HepG2 (cell line): ENCODE measurements around the gene LDLR. TPM values are rescaled to one million over a fixed set of nuclear protein-coding genes. Genes with fewer than 3 reads are reported as not detected.

Experiments used
- ATF7-NPFF ChIP-seq: sonication (generic); formaldehyde crosslinking; IDR thresholded peaks from 2 replicates; pipeline ENCODE4 v1.8.1; 2023; ENCODE audit warnings: mild to moderate bottlenecking, low read depth, missing genetic modification reagents, moderate library complexity
- HDAC2 ChIP-seq: sonication (generic); formaldehyde crosslinking; IDR thresholded peaks from 2 replicates; pipeline ENCODE4 v1.4.0; 2020; ENCODE audit warnings: missing genetic modification reagents
- KLF12 ChIP-seq: sonication (generic); formaldehyde crosslinking; IDR thresholded peaks from 2 replicates; pipeline ENCODE4 v1.4.0; 2020; ENCODE audit warnings: missing genetic modification reagents, borderline replicate concordance
- MNT ChIP-seq: fragments of 450-650 bp; IDR thresholded peaks from 2 replicates; pipeline ENCODE4 v1.6.1; 2016
- NFIC ChIP-seq: IDR thresholded peaks from 2 replicates; pipeline ENCODE4 v1.6.1; 2012; ENCODE audit warnings: mild to moderate bottlenecking, low read length, inconsistent platforms
- NR3C1 ChIP-seq: sonication (generic); formaldehyde crosslinking; IDR thresholded peaks from 2 replicates; pipeline ENCODE4 v1.4.0; 2020; ENCODE audit warnings: missing genetic modification reagents
- POLR2AphosphoS5 ChIP-seq: IDR thresholded peaks from 2 replicates; pipeline ENCODE4 v1.6.1; 2012; ENCODE audit warnings: low read depth, low read length
- RFXAP ChIP-seq: sonication (generic); formaldehyde crosslinking; IDR thresholded peaks from 2 replicates; pipeline ENCODE4 v1.4.0; 2020; ENCODE audit warnings: missing genetic modification reagents, borderline replicate concordance
- ZBTB21 ChIP-seq: sonication (generic); formaldehyde crosslinking; IDR thresholded peaks from 2 replicates; pipeline ENCODE4 v1.4.0; 2020; ENCODE audit warnings: missing genetic modification reagents
- ZFP37 ChIP-seq: sonication (generic); formaldehyde crosslinking; IDR thresholded peaks from 2 replicates; pipeline ENCODE4 v1.4.0; 2020; ENCODE audit warnings: missing genetic modification reagents, borderline replicate concordance
- ZMAT3 ChIP-seq: sonication (generic); formaldehyde crosslinking; conservative IDR thresholded peaks from 2 replicates; pipeline ENCODE4 v1.7.0; 2021; ENCODE audit warnings: missing genetic modification reagents
- ZNF230 ChIP-seq: sonication (generic); formaldehyde crosslinking; IDR thresholded peaks from 2 replicates; pipeline ENCODE4 v1.4.0; 2020; ENCODE audit warnings: mild to moderate bottlenecking, missing genetic modification reagents
- ZNF317 ChIP-seq: sonication (generic); formaldehyde crosslinking; IDR thresholded peaks from 2 replicates; pipeline ENCODE4 v1.5.0; 2020; ENCODE audit warnings: mild to moderate bottlenecking, missing genetic modification reagents
- ZNF367 ChIP-seq: sonication (generic); formaldehyde crosslinking; IDR thresholded peaks from 2 replicates; pipeline ENCODE4 v1.4.0; 2020; ENCODE audit warnings: missing genetic modification reagents, borderline replicate concordance
- ZNF44 ChIP-seq: sonication (generic); formaldehyde crosslinking; IDR thresholded peaks from 2 replicates; pipeline ENCODE4 v1.5.1; 2020; ENCODE audit warnings: mild to moderate bottlenecking, missing genetic modification reagents
- ZNF530 ChIP-seq: sonication (generic); formaldehyde crosslinking; IDR thresholded peaks from 2 replicates; pipeline ENCODE4 v1.5.0; 2020; ENCODE audit warnings: low read depth, mild to moderate bottlenecking, missing genetic modification reagents
- ZNF569 ChIP-seq: sonication (generic); formaldehyde crosslinking; IDR thresholded peaks from 2 replicates; pipeline ENCODE4 v1.5.0; 2020; ENCODE audit warnings: mild to moderate bottlenecking, missing genetic modification reagents, moderate library complexity, borderline replicate concordance
- ZNF615 ChIP-seq: sonication (generic); formaldehyde crosslinking; IDR thresholded peaks from 2 replicates; pipeline ENCODE4 v1.5.0; 2020; ENCODE audit warnings: mild to moderate bottlenecking, missing genetic modification reagents, borderline replicate concordance
- ZNF619 ChIP-seq: sonication (generic); formaldehyde crosslinking; IDR thresholded peaks from 2 replicates; pipeline ENCODE4 v1.4.0; 2020; ENCODE audit warnings: mild to moderate bottlenecking, missing genetic modification reagents
- ZNF747 ChIP-seq: sonication (generic); formaldehyde crosslinking; IDR thresholded peaks from 2 replicates; pipeline ENCODE4 v1.8.1; 2023; ENCODE audit warnings: missing genetic modification reagents, mild to moderate bottlenecking, borderline replicate concordance
- ZNF766 ChIP-seq: sonication (generic); formaldehyde crosslinking; IDR thresholded peaks from 2 replicates; pipeline ENCODE4 v1.5.0; 2020; ENCODE audit warnings: missing genetic modification reagents, borderline replicate concordance
- ZNF784 ChIP-seq: sonication (generic); formaldehyde crosslinking; IDR thresholded peaks from 2 replicates; pipeline ENCODE4 v1.5.1; 2020; ENCODE audit warnings: missing genetic modification reagents, mild to moderate bottlenecking, borderline replicate concordance
- polyA plus RNA-seq, 8 experiments: library from polyadenylated mRNA; depleted of rRNA in 3 of 8; stranded (reverse) in 7 of 8; unstranded in 1 of 8; fragments of >200 nt; fragmentation: Illumina TruSeq in 4 of 8; extraction: Trizol in 4 of 8; gene quantifications; 2 replicates each; pipeline versions ENCODE4 v1.2.1 to v1.2.3, GENCODE V29; 2011 to 2016; ENCODE audit warnings: low read depth in 4 of 8, missing spikeins in 1 of 8, mixed read lengths in 1 of 8; ENCODE audit not compliant: insufficient read depth in 1 of 8
- total RNA-seq, 5 experiments: library from RNA; depleted of rRNA; stranded (reverse); fragments of >200 nt; fragmentation: Illumina TruSeq; extraction: Trizol; gene quantifications; 2 replicates each; pipeline ENCODE4 v1.2.3, GENCODE V29; 2016; ENCODE audit warnings: low read depth in 1 of 5
- TF ChIP-seq, protein P1 (sequence below): sonication (generic); formaldehyde crosslinking; IDR thresholded peaks from 2 replicates; pipeline ENCODE4 v1.5.0; 2020; ENCODE audit warnings: missing genetic modification reagents, mild to moderate bottlenecking, borderline replicate concordance
- TF ChIP-seq, protein P2 (sequence below): sonication (generic); formaldehyde crosslinking; IDR thresholded peaks from 2 replicates; pipeline ENCODE4 v1.4.0; 2020; ENCODE audit warnings: missing genetic modification reagents
- TF ChIP-seq, protein P3 (sequence below): sonication (generic); formaldehyde crosslinking; conservative IDR thresholded peaks from 2 replicates; pipeline ENCODE4 v1.4.0; 2020; ENCODE audit warnings: missing genetic modification reagents

LDLR gene
- total and polyA plus RNA-seq, 2 of the 13 experiments (the other 11 are each of a cell fraction or from before 2014, with no cell fraction given) = 51.6 to 92.5 TPM

- TF ChIP-seq RFXAP (no peak), ZNF747 (0 out of 2 replicates have a peak, but pooled peaks have one; percentile 60), ZNF569 (no peak), POLR2AphosphoS5 (peak; percentile 70), ZNF317 (no peak), MNT (no peak), HDAC2 (CRISPR knock-in tag) (peak; percentile 6; the same call in 1 of the 2 replicates), ATF7-NPFF (CRISPR knock-in tag) (no peak; the same call in 1 of the 2 replicates), ZBTB21 (no peak), ZMAT3 (CRISPR knock-in tag) (peak; percentile 90), ZFP37 (CRISPR knock-in tag) (no peak), NR3C1 (no peak), NFIC (no peak), ZNF367 (no peak), ZNF530 (no peak), ZNF619 (CRISPR knock-in tag) (no peak), ZNF784 (CRISPR knock-in tag) (0 out of 2 replicates have a peak, but pooled peaks have one; percentile 28), ZNF766 (CRISPR knock-in tag) (no peak), ZNF615 (CRISPR knock-in tag) (no peak; the same call in 1 of the 2 replicates), KLF12 (CRISPR knock-in tag) (no peak), ZNF230 (CRISPR knock-in tag) (peak; percentile 64; the same call in 1 of the 2 replicates), ZNF44 (peak; percentile 43; the same call in 1 of the 2 replicates)
- TF ChIP-seq, protein P1, sequence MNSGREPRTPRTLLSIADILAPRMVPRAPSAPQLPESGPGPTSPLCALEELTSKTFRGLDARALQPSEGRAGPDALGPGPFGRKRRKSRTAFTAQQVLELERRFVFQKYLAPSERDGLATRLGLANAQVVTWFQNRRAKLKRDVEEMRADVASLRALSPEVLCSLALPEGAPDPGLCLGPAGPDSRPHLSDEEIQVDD (CRISPR knock-in tag) = 0 out of 2 replicates have a peak, but pooled peaks have one; percentile 68
- TF ChIP-seq, protein P2, sequence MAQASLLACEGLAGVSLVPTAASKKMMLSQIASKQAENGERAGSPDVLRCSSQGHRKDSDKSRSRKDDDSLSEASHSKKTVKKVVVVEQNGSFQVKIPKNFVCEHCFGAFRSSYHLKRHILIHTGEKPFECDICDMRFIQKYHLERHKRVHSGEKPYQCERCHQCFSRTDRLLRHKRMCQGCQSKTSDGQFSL (CRISPR knock-in tag) = no peak
- TF ChIP-seq, protein P3, sequence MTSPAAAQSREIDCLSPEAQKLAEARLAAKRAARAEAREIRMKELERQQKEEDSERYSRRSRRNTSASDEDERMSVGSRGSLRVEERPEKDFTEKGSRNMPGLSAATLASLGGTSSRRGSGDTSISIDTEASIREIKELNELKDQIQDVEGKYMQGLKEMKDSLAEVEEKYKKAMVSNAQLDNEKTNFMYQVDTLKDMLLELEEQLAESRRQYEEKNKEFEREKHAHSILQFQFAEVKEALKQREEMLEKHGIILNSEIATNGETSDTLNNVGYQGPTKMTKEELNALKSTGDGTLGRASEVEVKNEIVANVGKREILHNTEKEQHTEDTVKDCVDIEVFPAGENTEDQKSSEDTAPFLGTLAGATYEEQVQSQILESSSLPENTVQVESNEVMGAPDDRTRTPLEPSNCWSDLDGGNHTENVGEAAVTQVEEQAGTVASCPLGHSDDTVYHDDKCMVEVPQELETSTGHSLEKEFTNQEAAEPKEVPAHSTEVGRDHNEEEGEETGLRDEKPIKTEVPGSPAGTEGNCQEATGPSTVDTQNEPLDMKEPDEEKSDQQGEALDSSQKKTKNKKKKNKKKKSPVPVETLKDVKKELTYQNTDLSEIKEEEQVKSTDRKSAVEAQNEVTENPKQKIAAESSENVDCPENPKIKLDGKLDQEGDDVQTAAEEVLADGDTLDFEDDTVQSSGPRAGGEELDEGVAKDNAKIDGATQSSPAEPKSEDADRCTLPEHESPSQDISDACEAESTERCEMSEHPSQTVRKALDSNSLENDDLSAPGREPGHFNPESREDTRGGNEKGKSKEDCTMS (CRISPR knock-in tag) = no peak
Measured at GRCh38 chr19:11090264-11090996, 1.2 kb downstream of the LDLR start (continued).
